Measurements from ENCODE around the gene DRAP1.

The DRAP1 gene

DNA sequence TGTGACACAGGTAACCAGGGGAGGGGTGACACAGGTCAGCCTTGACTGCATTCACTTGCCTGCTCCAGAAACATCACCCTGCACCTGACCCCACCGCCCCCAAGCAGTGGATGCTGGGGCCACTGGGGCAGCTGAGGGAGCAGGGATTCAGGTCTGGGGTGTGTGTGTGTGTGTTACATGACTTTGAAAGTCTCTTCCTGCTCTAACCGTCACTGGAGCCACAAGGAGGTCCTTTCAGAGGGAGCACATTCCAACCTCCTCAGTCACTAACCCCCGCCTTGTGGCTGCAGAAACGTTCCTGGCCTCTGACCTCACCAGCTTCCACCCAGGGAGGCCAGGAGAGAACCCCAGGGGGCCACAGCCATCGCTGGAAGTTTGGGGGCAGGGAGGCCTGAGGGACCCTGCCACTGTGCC, 16.2 kb upstream of the DRAP1 start:
- Mint-ChIP-seq H3K4me1 (peaks cover 24% of the 10 kb centered on the region), H3K4me3 (no peak overlapping the region), H3K27ac (no peak overlapping the region), H3K27me3 (peaks cover 71% of the 10 kb centered on the region), H3K36me3 (no peaks in the 10 kb centered on the region), H3K9me3 (no peaks in the 10 kb centered on the region)
- CTCF ChIA-PET: interaction anchor here (1.8 to 10.5 kb wide), 2 partner anchors 15 to 85 kb away, joined by 4 to 142 read pairs; partner anchors contain the start of genes CCDC85B and FIBP
- no peak for DNase-seq

DNA sequence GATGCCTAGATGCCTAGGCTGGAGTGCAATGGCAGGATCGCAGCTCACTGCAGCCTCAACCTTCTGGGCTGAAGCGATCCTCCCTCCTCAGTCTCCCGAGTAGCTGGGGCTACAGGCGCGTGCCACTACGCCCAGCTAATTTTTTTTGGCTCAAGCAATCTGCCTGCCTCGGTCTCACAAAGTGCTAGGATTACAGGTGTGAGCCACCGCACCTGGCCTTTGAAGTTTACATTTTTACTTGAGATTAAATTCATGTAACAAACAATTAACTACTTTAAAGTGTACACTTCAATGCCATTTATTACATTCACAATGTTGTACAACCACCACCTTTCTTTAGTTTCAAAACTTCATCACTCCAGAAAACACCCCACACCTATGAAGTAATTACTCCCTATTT, 15.5 kb upstream of the DRAP1 start:
- no peak overlapping the region for H3K4me3 Mint-ChIP-seq

DNA sequence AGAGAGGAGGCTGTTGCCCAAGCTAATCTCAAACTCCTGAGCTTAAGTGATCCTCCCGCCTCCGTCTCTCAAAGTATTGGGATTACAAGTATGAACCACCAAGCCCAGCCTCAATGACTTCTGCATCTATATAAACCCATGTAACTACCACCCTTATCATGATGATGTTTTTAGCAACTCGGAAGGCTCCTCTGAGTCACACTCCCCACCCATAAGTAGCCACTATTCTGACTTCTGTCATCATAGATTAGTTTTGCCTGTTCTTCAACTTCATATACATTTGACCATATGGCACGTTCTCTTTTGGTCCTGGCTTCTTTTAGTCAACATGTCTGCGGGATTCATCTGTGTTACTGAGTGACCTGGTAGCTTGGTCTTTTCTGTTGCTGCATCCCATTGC, 12.6 kb upstream of the DRAP1 start:
- H3K36me3 Mint-ChIP-seq: no peaks in the 10 kb centered on the region
- no peak overlapping the region for H3K4me3 Mint-ChIP-seq
- DNase-seq: no peak
- no peak overlapping the region for H3K27ac Mint-ChIP-seq
- H3K4me1 Mint-ChIP-seq: peaks cover 15% of the 10 kb centered on the region
- H3K9me3 Mint-ChIP-seq: no peaks in the 10 kb centered on the region
- CTCF ChIA-PET: interaction anchor here (1.4 to 2.7 kb wide), 4 partner anchors 8 to 22 kb away, joined by 3 to 14 read pairs (median 5); no protein-coding TSS in a partner anchor
- peaks cover 75% of the 10 kb centered on the region for H3K27me3 Mint-ChIP-seq

More for the DNA sequence above, 15.5 kb upstream of the DRAP1 start:
- Mint-ChIP-seq H3K4me1 (peaks cover 22% of the 10 kb centered on the region), H3K27me3 (peaks cover 70% of the 10 kb centered on the region), H3K27ac (no peak overlapping the region), H3K36me3 (no peaks in the 10 kb centered on the region), H3K9me3 (no peaks in the 10 kb centered on the region)
- CTCF ChIA-PET: interaction anchor here (0.6 to 1.2 kb wide), 2 partner anchors 19 to 135 kb away, joined by 3 to 4 read pairs; no protein-coding TSS in a partner anchor
- DNase-seq: no peak

DNA sequence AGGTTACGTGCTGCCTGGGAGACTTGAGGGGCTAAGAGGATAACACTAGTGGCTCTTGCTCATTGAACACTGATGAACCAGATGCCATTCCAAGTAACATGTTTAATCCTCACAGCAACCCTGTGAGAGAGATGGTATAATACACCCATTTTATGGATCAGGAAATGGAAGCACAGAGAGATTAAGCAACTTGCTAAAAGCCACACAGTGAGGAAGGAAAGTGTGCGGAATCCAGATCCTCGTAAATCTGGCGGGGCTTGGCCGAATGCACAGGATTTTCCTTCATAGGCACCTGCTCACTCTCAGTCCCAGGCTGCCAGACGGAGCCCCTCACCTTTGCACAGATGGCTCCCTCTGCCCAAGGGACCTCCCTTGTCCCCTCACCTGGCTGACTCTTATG, 11.3 kb upstream of the DRAP1 start:
- no peak for DNase-seq
- Mint-ChIP-seq H3K4me3 (peak overlapping the region; percentile 29), H3K36me3 (no peaks in the 10 kb centered on the region), H3K27me3 (peaks cover 71% of the 10 kb centered on the region), H3K9me3 (no peaks in the 10 kb centered on the region), H3K4me1 (peaks cover 7% of the 10 kb centered on the region), H3K27ac (no peak overlapping the region)
- CTCF ChIA-PET: interaction anchor here (1.5 to 2.5 kb wide), 2 partner anchors 9 to 23 kb away, joined by 7 to 10 read pairs; no protein-coding TSS in a partner anchor

DNA sequence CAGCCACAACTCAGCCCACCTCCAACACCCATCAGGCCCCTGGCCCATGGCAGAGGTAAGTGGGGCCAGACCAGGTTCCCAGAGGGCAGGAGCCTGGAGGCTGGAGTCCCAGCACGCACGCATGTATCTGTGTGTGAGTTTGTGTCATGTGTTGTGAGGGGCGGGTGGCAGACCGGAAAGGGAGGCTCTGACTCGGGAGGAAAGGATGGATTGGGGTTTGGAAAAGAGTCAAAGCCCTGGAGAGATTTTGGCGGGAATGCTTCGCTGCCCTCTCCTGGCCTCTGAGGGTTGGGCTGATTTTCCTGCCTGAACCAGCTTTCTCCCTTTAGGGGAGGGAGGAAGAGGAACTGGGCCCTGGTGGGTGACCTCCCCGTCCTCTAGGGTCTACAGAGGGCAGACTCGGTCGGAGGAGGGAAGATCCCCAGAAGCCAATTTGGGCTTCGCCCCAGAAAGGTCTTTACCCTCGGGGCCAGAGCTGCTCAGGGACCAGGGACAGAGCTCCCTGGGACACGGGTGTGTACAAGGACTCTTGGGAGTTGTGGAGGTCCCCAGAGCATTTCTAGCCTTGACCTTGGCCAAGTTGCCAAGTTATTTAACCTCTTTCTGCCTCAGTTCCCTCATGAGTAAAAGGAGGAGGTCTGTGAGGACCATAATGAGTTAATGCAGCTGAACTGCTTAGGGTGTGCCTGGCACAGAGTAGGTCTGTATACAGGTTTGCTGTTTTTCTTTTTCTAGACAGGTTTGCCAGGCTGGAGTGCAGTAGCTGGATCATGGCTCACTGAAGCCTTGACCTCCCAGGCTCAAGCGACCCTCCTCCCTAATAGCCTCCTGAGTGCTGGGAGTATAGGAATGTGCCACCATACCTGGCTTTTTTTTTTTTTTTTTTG, 7.3 kb upstream of the DRAP1 start:
- H3K4me3 Mint-ChIP-seq: no peak overlapping the region
- H3K27me3 Mint-ChIP-seq: peaks cover 44% of the 10 kb centered on the region
- H3K36me3 Mint-ChIP-seq: peaks cover 12% of the 10 kb centered on the region
- no peak overlapping the region for H3K27ac Mint-ChIP-seq
- H3K9me3 Mint-ChIP-seq: no peaks in the 10 kb centered on the region
- CTCF ChIA-PET: interaction anchor here (0.7 to 1.7 kb wide), 6 partner anchors 11 to 60 kb away, joined by 3 to 11 read pairs (median 4); partner anchors contain the start of gene FIBP
- no peak for DNase-seq
- H3K4me1 Mint-ChIP-seq: peaks cover 25% of the 10 kb centered on the region

DNA sequence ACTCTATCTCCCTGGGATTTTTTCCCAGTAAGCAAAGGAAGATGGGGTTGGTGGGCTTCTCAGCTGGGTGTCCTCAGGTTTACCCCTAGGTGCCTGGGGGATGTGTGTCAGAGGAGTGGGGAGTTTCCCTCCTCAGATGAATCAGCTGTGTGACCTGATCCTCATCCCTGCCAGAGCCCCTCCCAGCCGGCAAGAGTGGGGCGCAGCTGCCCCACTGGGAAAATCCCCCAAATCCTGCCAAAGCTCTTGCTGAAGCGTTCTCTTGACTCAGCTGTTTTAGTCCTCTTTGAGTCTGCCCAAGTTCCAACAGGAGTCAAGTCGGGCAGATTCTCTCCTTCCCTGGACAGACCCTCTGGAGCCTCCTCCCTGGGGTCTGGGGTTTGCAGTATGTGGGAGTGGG, 6.4 kb upstream of the DRAP1 start:
- Mint-ChIP-seq H3K9me3 (no peaks in the 10 kb centered on the region), H3K4me1 (peaks cover 29% of the 10 kb centered on the region), H3K4me3 (no peak overlapping the region), H3K27ac (no peak overlapping the region), H3K36me3 (peaks cover 16% of the 10 kb centered on the region), H3K27me3 (peaks cover 35% of the 10 kb centered on the region)
- no peak for DNase-seq
- CTCF ChIA-PET: interaction anchor here (1.4 to 1.7 kb wide), 2 partner anchors 24 to 28 kb away, joined by 6 to 11 read pairs; partner anchors contain the start of gene FIBP

DNA sequence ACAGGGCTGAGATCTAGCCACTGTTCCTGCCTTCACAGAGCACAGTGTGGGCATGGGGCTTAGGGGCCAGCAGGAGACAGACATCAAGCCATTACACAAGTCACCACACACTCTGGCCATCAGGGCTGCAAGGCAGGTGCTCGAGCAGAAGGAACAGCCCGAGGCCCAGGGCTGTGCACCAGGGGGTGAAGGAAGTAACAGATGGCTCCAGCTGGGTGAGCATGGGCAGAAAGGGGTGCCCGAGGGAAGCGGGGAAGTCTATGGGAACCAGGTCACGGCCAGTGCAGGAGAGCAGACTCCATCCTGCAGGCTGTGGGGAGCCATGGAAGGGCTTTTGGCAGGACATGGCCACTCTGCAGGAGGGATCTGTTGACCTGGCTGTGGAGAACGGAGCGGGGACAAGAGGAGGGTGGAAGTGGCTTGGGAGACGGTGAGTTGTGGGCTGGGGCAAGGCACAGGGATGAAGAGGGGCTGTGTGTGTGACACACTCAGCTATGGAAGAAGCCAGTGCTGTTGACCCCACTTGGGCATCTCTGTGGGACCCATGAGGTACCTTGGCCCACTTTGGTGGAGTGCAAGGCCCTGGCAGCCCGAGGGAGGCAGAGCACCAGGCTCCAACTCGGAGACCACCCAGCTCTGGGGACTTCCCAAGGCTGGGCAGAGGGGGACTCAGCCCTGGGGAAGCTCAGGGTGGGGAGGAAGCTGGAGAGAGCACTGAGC, 4.0 kb upstream of the DRAP1 start:
- CTCF ChIA-PET: interaction anchor here (0.9 to 2.4 kb wide), 3 partner anchors 25 to 30 kb away, joined by 3 to 7 read pairs (median 3); partner anchors contain the start of genes CCDC85B and FIBP
- peaks cover 22% of the 10 kb centered on the region for H3K36me3 Mint-ChIP-seq
- H3K9me3 Mint-ChIP-seq: no peaks in the 10 kb centered on the region
- H3K27me3 Mint-ChIP-seq: peaks cover 23% of the 10 kb centered on the region
- no peak overlapping the region for H3K27ac Mint-ChIP-seq
- no peak for DNase-seq
- peaks cover 31% of the 10 kb centered on the region for H3K4me1 Mint-ChIP-seq
- no peak overlapping the region for H3K4me3 Mint-ChIP-seq

DNA sequence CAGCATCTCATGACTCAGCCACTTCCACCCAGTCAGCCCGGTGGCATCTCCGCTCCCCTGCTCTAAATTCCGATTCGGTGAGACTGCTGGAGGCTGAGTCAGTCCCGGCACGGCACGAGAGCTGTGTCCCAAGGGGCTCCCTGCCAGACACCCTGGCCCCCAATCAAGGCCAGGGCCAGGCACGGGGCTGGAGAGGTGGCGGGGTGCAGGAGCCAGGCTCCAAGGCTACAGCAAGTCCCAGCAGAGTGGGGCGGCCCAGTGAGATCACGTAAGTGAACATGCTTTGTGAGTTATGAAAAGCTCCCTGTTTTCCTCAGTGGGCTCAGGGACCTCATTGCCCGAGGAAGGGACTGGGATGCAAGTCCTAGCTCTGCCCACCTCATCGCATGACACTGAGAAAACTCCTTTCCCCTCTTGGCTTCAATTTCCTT, 3.4 kb upstream of the DRAP1 start:
- H3K4me1 Mint-ChIP-seq: peaks cover 35% of the 10 kb centered on the region
- no peak overlapping the region for H3K4me3 Mint-ChIP-seq
- no peak overlapping the region for H3K27ac Mint-ChIP-seq
- peaks cover 18% of the 10 kb centered on the region for H3K27me3 Mint-ChIP-seq
- no peak for DNase-seq
- CTCF ChIA-PET: interaction anchor here (0.9 to 2.4 kb wide), 3 partner anchors 26 to 31 kb away, joined by 3 to 7 read pairs (median 3); partner anchors contain the start of genes CCDC85B and FIBP
- H3K9me3 Mint-ChIP-seq: no peaks in the 10 kb centered on the region
- peaks cover 24% of the 10 kb centered on the region for H3K36me3 Mint-ChIP-seq

DNA sequence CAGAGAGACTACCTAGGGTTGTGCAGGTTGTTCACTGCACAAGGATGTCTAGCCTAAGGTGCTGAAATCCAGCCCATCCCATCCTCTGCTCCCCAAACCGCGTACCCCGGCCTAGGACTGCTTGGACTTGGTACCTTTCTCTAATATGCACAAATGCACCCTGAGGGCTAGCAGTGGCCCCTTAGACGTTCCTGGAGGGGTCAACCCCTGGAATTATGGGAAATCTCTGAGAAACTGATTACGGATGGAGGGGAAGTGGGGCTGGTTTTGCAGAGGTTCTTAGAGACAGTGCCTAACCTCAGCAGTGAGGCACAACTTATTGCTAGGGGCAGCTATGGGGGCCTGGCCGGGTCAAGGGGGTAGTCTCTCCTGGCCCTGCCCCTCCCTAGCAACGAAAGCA, 2.8 kb upstream of the DRAP1 start:
- Mint-ChIP-seq H3K27me3 (peaks cover 12% of the 10 kb centered on the region), H3K4me1 (peaks cover 38% of the 10 kb centered on the region), H3K4me3 (peak overlapping the region; percentile 93), H3K36me3 (peaks cover 24% of the 10 kb centered on the region), H3K9me3 (no peaks in the 10 kb centered on the region), H3K27ac (no peak overlapping the region)
- no peak for DNase-seq
- CTCF ChIA-PET: interaction anchor here (0.6 to 2.4 kb wide), 3 partner anchors 26 to 67 kb away, joined by 3 to 7 read pairs (median 3); partner anchors contain the start of gene CCDC85B

DNA sequence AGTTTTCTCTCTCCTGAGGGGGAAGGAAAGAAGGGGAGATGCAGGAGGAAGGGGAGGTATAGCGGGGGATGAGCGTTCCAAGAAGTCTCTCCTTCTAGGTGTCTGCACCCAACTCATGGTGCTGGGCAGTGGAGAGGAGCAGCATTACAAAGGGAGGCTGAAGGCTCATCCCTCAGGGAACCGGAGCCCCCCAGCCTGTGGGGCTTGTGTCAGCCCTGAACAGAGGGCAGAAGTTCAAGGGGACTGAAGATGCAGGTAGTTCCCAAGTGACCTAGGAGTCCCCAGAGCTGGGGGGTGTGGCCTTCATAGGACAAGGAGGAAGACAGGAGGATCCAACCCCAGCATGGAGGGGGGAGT, 2.2 kb upstream of the DRAP1 start:
- no peak for DNase-seq
- CTCF ChIA-PET: interaction anchor here (0.6 to 1.0 kb wide), 2 partner anchors 11 to 66 kb away, joined by 3 read pairs; no protein-coding TSS in a partner anchor
- Mint-ChIP-seq H3K4me3 (peak overlapping the region; percentile 93), H3K9me3 (no peaks in the 10 kb centered on the region), H3K4me1 (peaks cover 41% of the 10 kb centered on the region), H3K27me3 (peaks cover 5% of the 10 kb centered on the region), H3K36me3 (peaks cover 27% of the 10 kb centered on the region), H3K27ac (peak overlapping the region; percentile 77)

DNA sequence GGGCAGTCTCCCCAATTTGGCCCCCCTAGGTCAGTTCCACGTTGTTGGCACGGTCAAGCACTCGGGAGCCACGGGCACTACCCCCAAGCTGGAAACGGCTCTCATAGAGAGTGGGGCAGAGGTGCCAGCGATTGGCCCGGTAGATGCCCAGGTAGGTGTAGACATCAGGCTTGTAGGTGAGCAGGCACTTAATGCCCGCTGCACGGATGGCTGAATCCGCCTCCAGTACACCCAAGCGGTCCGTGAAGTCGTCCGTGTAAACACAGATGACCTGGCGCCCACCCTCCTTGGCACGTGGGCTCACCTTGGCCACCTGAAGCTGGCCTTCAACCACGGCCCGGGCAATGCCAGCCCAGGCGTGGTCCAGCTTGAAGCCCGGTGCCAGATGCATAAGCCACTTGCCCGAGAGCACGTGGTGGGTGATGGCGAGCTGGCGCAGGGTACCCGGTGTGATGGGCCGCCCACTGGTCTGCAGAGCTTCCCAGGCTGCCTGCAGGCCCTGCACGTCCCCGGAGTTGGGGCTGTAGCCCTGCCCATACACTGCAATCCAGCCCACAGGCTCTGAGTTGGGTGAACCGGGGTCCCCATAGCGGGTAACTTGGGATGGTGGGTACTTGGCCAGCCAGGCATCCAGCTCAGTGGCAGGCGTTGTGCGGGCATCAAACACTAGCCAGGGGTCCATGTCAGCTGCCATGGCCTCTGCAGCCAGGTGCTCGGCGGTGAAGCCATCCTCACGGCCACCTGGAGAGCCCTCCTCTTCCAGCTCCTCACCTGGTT, 1.6 kb upstream of the DRAP1 start:
- Mint-ChIP-seq H3K4me1 (peaks cover 47% of the 10 kb centered on the region), H3K27me3 (peaks cover 4% of the 10 kb centered on the region)
- no peak for DNase-seq

DNA sequence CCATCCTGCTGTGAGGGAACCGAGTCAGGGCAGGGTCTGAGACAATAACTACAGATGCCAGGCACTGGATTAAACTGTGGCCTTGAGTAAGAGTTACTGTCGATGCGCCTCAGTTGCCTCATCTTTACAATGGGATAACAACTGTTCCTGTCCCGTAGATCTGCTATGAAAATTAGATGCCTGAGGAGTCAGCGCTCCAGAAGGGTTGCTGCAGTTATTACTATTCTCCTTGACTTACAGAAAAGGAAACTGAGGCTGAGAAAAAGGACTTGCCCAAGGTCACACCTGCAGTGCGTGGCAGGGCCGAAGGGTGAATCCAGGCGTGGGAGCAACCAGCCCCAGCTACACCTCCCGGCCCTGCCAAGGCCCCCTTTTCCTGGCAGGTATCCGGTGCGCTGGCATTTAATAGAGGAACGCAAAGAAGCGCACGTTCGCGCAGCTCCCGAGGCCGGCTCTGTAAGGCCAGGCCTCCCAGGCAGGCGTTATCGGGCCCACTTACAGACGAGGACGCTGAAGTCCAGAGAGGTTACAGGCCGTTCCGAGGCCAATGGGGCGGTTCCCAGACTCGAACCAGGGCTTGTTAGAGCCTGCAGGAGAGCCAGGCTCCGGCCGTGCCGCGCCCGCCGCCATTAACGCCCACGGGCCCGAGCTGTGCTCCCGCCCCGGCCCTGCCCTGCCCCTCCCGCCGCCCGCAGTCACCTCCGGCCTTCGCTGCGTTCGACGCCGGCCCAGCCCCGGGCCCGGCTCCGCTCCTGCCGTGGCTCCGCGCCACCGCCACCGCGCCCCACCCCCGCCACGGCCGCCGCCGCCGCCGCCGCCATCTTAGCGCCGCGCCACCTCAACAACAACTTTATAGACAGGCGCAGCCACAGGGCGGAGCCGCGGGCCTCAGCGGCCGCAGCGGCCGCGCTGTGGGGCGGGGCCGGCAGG, 750 bp upstream of the DRAP1 start, which contains the start of gene C11orf68:
TSS of gene C11orf68 (minus strand) at position 852 of the 930 bp plus-strand sequence. CDS start at position 821, 31 bp downstream.
- peaks cover 40% of the 10 kb centered on the region for H3K36me3 Mint-ChIP-seq
- no peak for DNase-seq
- H3K27me3 Mint-ChIP-seq: no peaks in the 10 kb centered on the region
- CTCF ChIA-PET: interaction anchor here (0.9 to 1.4 kb wide), 5 partner anchors 10 to 34 kb away, joined by 3 to 5 read pairs (median 4); partner anchors contain the start of gene FIBP
- peak within 1 kb of the TSS; percentile 92 for H3K27ac Mint-ChIP-seq
- H3K9me3 Mint-ChIP-seq: no peaks in the 10 kb centered on the region
- peaks cover 54% of the 10 kb centered on the region for H3K4me1 Mint-ChIP-seq
- peak within 1 kb of the TSS; percentile 93 for H3K4me3 Mint-ChIP-seq

More for the DNA sequence above, 1.6 kb upstream of the DRAP1 start:
- CTCF ChIA-PET: interaction anchor here (0.9 to 1.4 kb wide), 5 partner anchors 11 to 33 kb away, joined by 3 to 5 read pairs (median 4); partner anchors contain the start of gene FIBP
- peak overlapping the region; percentile 92 for H3K27ac Mint-ChIP-seq
- H3K36me3 Mint-ChIP-seq: peaks cover 33% of the 10 kb centered on the region
- peak overlapping the region; percentile 93 for H3K4me3 Mint-ChIP-seq
- no peaks in the 10 kb centered on the region for H3K9me3 Mint-ChIP-seq

All from activated naive CD4-positive, alpha-beta T cell treated with anti-CD3 and anti-CD28 coated beads, Interleukin-2, amount 10 ng/mL, durations not matched to agents 7 days and 5 days (primary cell).